Small intestine (tissue), 7 donors: Measurements from ENCODE around the gene CCM2. TPM values are rescaled to one million over a fixed set of nuclear protein-coding genes. Genes with fewer than 3 reads are reported as not detected.

ENCODE experiments used
- DNase-seq, 2 donors: peaks; one replicate each; pipeline versions ENCODE4 v3.0.0 to v3.0.0-alpha.2; 2013
- FAIRE-seq: peaks from 2 replicates; lab custom pipeline; 2012; peaks lifted over from hg19 to GRCh38; lab: Jason Lieb, UNC
- H3K27ac ChIP-seq, 3 donors: one replicate each; pipeline ENCODE4 v1.5.1; 2013; ENCODE audit warnings: low read length in 2 of 3, mild to moderate bottlenecking in 2 of 3, control low read depth in 1 of 3, inconsistent platforms in 1 of 3, low read depth in 1 of 3, moderate library complexity in 1 of 3
- H3K27me3 ChIP-seq, 3 donors: one replicate each; pipeline ENCODE4 v1.6.1; 2013; ENCODE audit warnings: low read length in 3 of 3, inconsistent platforms in 1 of 3; ENCODE audit not compliant: control insufficient read depth in 3 of 3, insufficient read depth in 3 of 3
- H3K36me3 ChIP-seq, 3 donors: one replicate each; pipeline ENCODE4 v1.6.1; 2013; ENCODE audit warnings: low read length in 3 of 3, inconsistent platforms in 1 of 3, low read depth in 1 of 3, mild to moderate bottlenecking in 1 of 3, moderate library complexity in 1 of 3; ENCODE audit not compliant: control insufficient read depth in 3 of 3, insufficient read depth in 2 of 3
- H3K4me1 ChIP-seq, 3 donors: one replicate each; pipeline ENCODE4 v1.6.1; 2013; ENCODE audit warnings: low read length in 2 of 3, inconsistent platforms in 1 of 3, low read depth in 1 of 3, mild to moderate bottlenecking in 1 of 3, moderate library complexity in 1 of 3; ENCODE audit not compliant: control insufficient read depth in 3 of 3, insufficient read depth in 2 of 3
- H3K4me3 ChIP-seq, 3 donors: one replicate each; pipeline ENCODE4 v1.5.1; 2013; ENCODE audit warnings: low read length in 3 of 3, control low read depth in 1 of 3, inconsistent platforms in 1 of 3, low read depth in 1 of 3, mild to moderate bottlenecking in 1 of 3, moderate library complexity in 1 of 3
- H3K9me3 ChIP-seq, 2 donors: one replicate each; pipeline ENCODE4 v1.6.1; 2013; ENCODE audit warnings: low read depth in 1 of 2, low read length in 1 of 2; ENCODE audit not compliant: control insufficient read depth in 2 of 2, insufficient read depth in 1 of 2
- WGBS, 3 donors: extraction: QIAGEN DNeasy Blood & Tissue Kit; methylation state at CpG; one replicate each; pipeline ENCODE4 v1.1.7; 2013; 5-methylcytosine and 5-hydroxymethylcytosine counted together
- polyA plus RNA-seq, 4 donors: library from polyadenylated mRNA; stranded (reverse) in 3 of 4; unstranded in 1 of 4; fragments of 200-250 nt in 3 of 4; fragments of 120-200 nt in 1 of 4; gene quantifications; one replicate each; pipeline versions ENCODE4 v1.2.1 to v1.2.3, GENCODE V29; 2013
- donor health status: healthy with polysubstance abuse.
- donor health status: control.
- donor health status: control.
- donor health status: Bipolar disorder and iron deficiency.
- donor health status: healthy.

Gene CCM2
- polyA plus RNA-seq, 4 donors, result 17.8 to 32.3 (median 24.7) TPM

- Histone ChIP-seq H3K27ac (peak overlapping the region; percentile 75 to 89 (median 84)), H3K9me3 (no peaks in the 10 kb centered on the region), H3K36me3 (no peaks in the 10 kb centered on the region), H3K4me3 (peak overlapping the region; percentile 41 to 73 (median 57)), H3K4me1 (peaks cover 0 to 10% (median 8%) of the 10 kb centered on the region in 3 donors), H3K27me3 (no peaks in the 10 kb centered on the region)
- 0 to 2% (median 0%) methylated on average over 43 to 66 of the region's 66 CpGs for WGBS, 3 donors
- DNase-seq, result peak; percentile 100
- no peak for FAIRE-seq
Observed at GRCh38 chr7:44999245-45000092, 532 bp upstream of the CCM2 start.

GRCh38 chr7:45001138-45001694 is 1.2 kb downstream of the CCM2 start:
- FAIRE-seq (no peak), DNase-seq (peak; percentile 62 to 79)
- Histone ChIP-seq H3K4me3 (peak overlapping the region in 2 of 3 donors; percentile 82 to 91), H3K27me3 (no peaks in the 10 kb centered on the region), H3K36me3 (peaks cover 0 to 3% (median 0%) of the 10 kb centered on the region in 3 donors), H3K27ac (peak overlapping the region in 2 of 3 donors; percentile 35 to 91), H3K9me3 (no peaks in the 10 kb centered on the region), H3K4me1 (peaks cover 0 to 10% (median 8%) of the 10 kb centered on the region in 3 donors)
- WGBS, 3 donors, result 3 to 28% (median 13%) methylated on average over 10 of the region's 10 CpGs

GRCh38 chr7:45001826-45002225 is 1.8 kb downstream of the CCM2 start:
- Histone ChIP-seq H3K27me3 (no peaks in the 10 kb centered on the region), H3K4me3 (no peak overlapping the region), H3K4me1 (peaks cover 0 to 10% (median 8%) of the 10 kb centered on the region in 3 donors), H3K36me3 (peaks cover 0 to 3% (median under 1%) of the 10 kb centered on the region in 3 donors), H3K9me3 (no peaks in the 10 kb centered on the region), H3K27ac (peak overlapping the region in 1 of 3 donors; percentile 14)
- FAIRE-seq (no peak), DNase-seq (no peak)
- 37 to 52% (median 42%) methylated on average over 2 of the region's 2 CpGs for WGBS, 3 donors

- DNase-seq (no peak), FAIRE-seq (no peak)
- WGBS, 3 donors, result 93 to 99% (median 97%) methylated on average over 4 of the region's 4 CpGs
- peaks cover 0 to 10% (median 8%) of the 10 kb centered on the region in 3 donors for H3K4me1 ChIP-seq
- no peak overlapping the region for H3K27ac ChIP-seq
- no peak overlapping the region for H3K4me3 ChIP-seq
- no peaks in the 10 kb centered on the region for H3K9me3 ChIP-seq
- H3K27me3 ChIP-seq, result no peaks in the 10 kb centered on the region
- peaks cover 0 to 6% (median 4%) of the 10 kb centered on the region in 3 donors for H3K36me3 ChIP-seq
Observed at GRCh38 chr7:45003789-45004188, 3.8 kb downstream of the CCM2 start.

- H3K27me3 ChIP-seq, result no peaks in the 10 kb centered on the region
- no peak overlapping the region for H3K4me3 ChIP-seq
- H3K4me1 ChIP-seq, result no peaks in the 10 kb centered on the region
- H3K36me3 ChIP-seq, result peaks cover 0 to 13% (median 4%) of the 10 kb centered on the region in 3 donors
- 91 to 95% (median 93%) methylated on average over 7 of the region's 7 CpGs for WGBS, 3 donors
- no peak overlapping the region for H3K27ac ChIP-seq
- FAIRE-seq (no peak), DNase-seq (no peak)
- H3K9me3 ChIP-seq, result no peaks in the 10 kb centered on the region
Observed at GRCh38 chr7:45007106-45007505, 7.1 kb downstream of the CCM2 start.

- WGBS, 3 donors, result 91 to 95% (median 94%) methylated on average over 7 of the region's 7 CpGs
- Histone ChIP-seq H3K27me3 (no peaks in the 10 kb centered on the region), H3K4me3 (no peak overlapping the region), H3K27ac (no peak overlapping the region), H3K36me3 (peaks cover 0 to 17% (median 4%) of the 10 kb centered on the region in 3 donors), H3K4me1 (no peaks in the 10 kb centered on the region), H3K9me3 (no peaks in the 10 kb centered on the region)
- DNase-seq (no peak), FAIRE-seq (no peak)
Observed at GRCh38 chr7:45007571-45008328, 7.7 kb downstream of the CCM2 start.

- H3K9me3 ChIP-seq, result peaks cover 0 to 5% of the 10 kb centered on the region in 2 donors
- no peak overlapping the region for H3K4me3 ChIP-seq
- DNase-seq (no peak), FAIRE-seq (no peak)
- 82 to 86% (median 83%) methylated on average over 2 of the region's 2 CpGs for WGBS, 3 donors
- H3K36me3 ChIP-seq, result peaks cover 0 to 15% (median 0%) of the 10 kb centered on the region in 3 donors
- H3K27me3 ChIP-seq, result no peaks in the 10 kb centered on the region
- H3K27ac ChIP-seq, result no peak overlapping the region
- no peaks in the 10 kb centered on the region for H3K4me1 ChIP-seq
Observed at GRCh38 chr7:45013465-45013967, 13.5 kb downstream of the CCM2 start.

GRCh38 chr7:45015313-45015712 is 15.3 kb downstream of the CCM2 start:
- H3K27ac ChIP-seq, result no peak overlapping the region
- H3K9me3 ChIP-seq, result peaks cover 0 to 5% of the 10 kb centered on the region in 2 donors
- FAIRE-seq (no peak), DNase-seq (no peak)
- H3K27me3 ChIP-seq, result no peaks in the 10 kb centered on the region
- H3K4me3 ChIP-seq, result no peak overlapping the region
- H3K36me3 ChIP-seq, result peaks cover 0 to 15% (median 0%) of the 10 kb centered on the region in 3 donors
- WGBS, 3 donors, result 64 to 83% (median 71%) methylated on average over 1 of the region's 1 CpG
- no peaks in the 10 kb centered on the region for H3K4me1 ChIP-seq
